Renal cortical epithelial cell (primary cell): ENCODE measurements around the gene FTL. TPM values are rescaled to one million over a fixed set of nuclear protein-coding genes. Genes with fewer than 3 reads are reported as not detected.

ENCODE experiments used
- total RNA-seq: library from RNA; depleted of rRNA; stranded (reverse); fragments of >200 nt; gene quantifications from 2 replicates; pipeline ENCODE4 v1.2.3, GENCODE V29; 2014

Gene FTL
- total RNA-seq, 1 donor from 2014 or later: 1,420 TPM

Other genes with a start within 250 kb of the FTL start
- 0.25 and 0.87 TPM in 2 replicates for gene MAMSTR, start 245.6 kb upstream of the FTL start, total RNA-seq
- 0.50 and 0.69 TPM in 2 replicates for gene RASIP1, start 224.7 kb upstream of the FTL start, total RNA-seq
- not detected in 2 replicates for gene IZUMO1, start 218.4 kb upstream of the FTL start, total RNA-seq
- gene FUT1, start 212.7 kb upstream of the FTL start, total RNA-seq: 0.05 and 3.0 TPM in 2 replicates
- not detected in 2 replicates for gene FGF21, start 209.8 kb upstream of the FTL start, total RNA-seq
- 27.2 and 37.3 TPM in 2 replicates for gene BCAT2, start 154.3 kb upstream of the FTL start, total RNA-seq
- gene HSD17B14, start 128.8 kb upstream of the FTL start, total RNA-seq: 0.60 and 1.7 TPM in 2 replicates
- 6.8 and 14.4 TPM in 2 replicates for gene PLEKHA4, start 96.7 kb upstream of the FTL start, total RNA-seq
- gene PPP1R15A, start 92.9 kb upstream of the FTL start, total RNA-seq: 28.1 and 29.9 TPM in 2 replicates
- gene TULP2, start 66.6 kb upstream of the FTL start, total RNA-seq: 0.10 TPM in 1 of 2 replicates, not detected in the other
- 100 and 287 TPM in 2 replicates for gene NUCB1, start 65.0 kb upstream of the FTL start, total RNA-seq
- gene DHDH, start 31.6 kb upstream of the FTL start, total RNA-seq: 0.10 and 1.7 TPM in 2 replicates
- 101 and 135 TPM in 2 replicates for gene BAX, start 10.4 kb upstream of the FTL start, total RNA-seq
- 42.9 and 72.1 TPM in 2 replicates for gene GYS1, start 28.0 kb downstream of the FTL start, total RNA-seq
- gene RUVBL2, start 28.6 kb downstream of the FTL start, total RNA-seq: 170 and 313 TPM in 2 replicates
- 0.25 TPM in 1 of 2 replicates, not detected in the other for gene LHB, start 51.8 kb downstream of the FTL start, total RNA-seq
- gene CGB3, start 59.0 kb downstream of the FTL start, total RNA-seq: not detected in 2 replicates
- gene CGB2, start 66.6 kb downstream of the FTL start, total RNA-seq: 1.0 TPM in 1 of 2 replicates, not detected in the other
- 1.4 TPM in 1 of 2 replicates, not detected in the other for gene CGB1, start 71.6 kb downstream of the FTL start, total RNA-seq
- not detected in 2 replicates for gene CGB5, start 78.5 kb downstream of the FTL start, total RNA-seq
- 1.2 TPM in 1 of 2 replicates, not detected in the other for gene CGB8, start 83.8 kb downstream of the FTL start, total RNA-seq
- 0.25 and 0.35 TPM in 2 replicates for gene CGB7, start 92.4 kb downstream of the FTL start, total RNA-seq
- gene NTF4, start 99.5 kb downstream of the FTL start, total RNA-seq: 0.25 and 0.52 TPM in 2 replicates
- gene KCNA7, start 107.4 kb downstream of the FTL start, total RNA-seq: not detected in 2 replicates
- 82.8 and 138 TPM in 2 replicates for gene SNRNP70, start 120.1 kb downstream of the FTL start, total RNA-seq
- gene LIN7B, start 149.1 kb downstream of the FTL start, total RNA-seq: 2.5 and 7.5 TPM in 2 replicates
- 0.45 TPM in 1 of 2 replicates, not detected in the other for gene C19orf73, start 153.8 kb downstream of the FTL start, total RNA-seq
- 2.6 and 3.6 TPM in 2 replicates for gene PPFIA3, start 154.2 kb downstream of the FTL start, total RNA-seq
- not detected in 2 replicates for gene HRC, start 190.1 kb downstream of the FTL start, total RNA-seq
- gene TRPM4, start 192.5 kb downstream of the FTL start, total RNA-seq: 15.3 and 30.4 TPM in 2 replicates